ENCODE data around the gene FZD2.

FZD2 gene

GRCh38 chr17:44543213-44543904, 13.9 kb upstream of the FZD2 start:
- Histone ChIP-seq H3K36me3 (ENCODE audit: control insufficient read depth, insufficient read depth, low read length) (no peaks in the 10 kb centered on the region), H3K4me3 (replicated peaks; ENCODE audit: low read depth, low read length) (no peak overlapping the region), H3K27me3 (replicated peaks; ENCODE audit: control insufficient read depth, insufficient read depth, low read length) (no peaks in the 10 kb centered on the region)
- no peak for TF ChIP-seq CTCF (IDR thresholded peaks at IDR 0.05; ENCODE audit: insufficient read depth, low read length, poor library complexity, severe bottlenecking)
- no peak for DNase-seq (ENCODE audit: extremely low read depth, insufficient read length)

GRCh38 chr17:44543905-44544523, 13.3 kb upstream of the FZD2 start:
- no peak for TF ChIP-seq CTCF (IDR thresholded peaks at IDR 0.05; ENCODE audit: insufficient read depth, low read length, poor library complexity, severe bottlenecking)
- H3K4me3 ChIP-seq (replicated peaks; ENCODE audit: low read depth, low read length), result no peak overlapping the region
- DNase-seq (ENCODE audit: extremely low read depth, insufficient read length), result no peak
- no peaks in the 10 kb centered on the region for H3K36me3 ChIP-seq (ENCODE audit: control insufficient read depth, insufficient read depth, low read length)
- no peaks in the 10 kb centered on the region for H3K27me3 ChIP-seq (replicated peaks; ENCODE audit: control insufficient read depth, insufficient read depth, low read length)

GRCh38 chr17:44546671-44547606, 10.3 kb upstream of the FZD2 start:
- H3K27me3 ChIP-seq (replicated peaks; ENCODE audit: control insufficient read depth, insufficient read depth, low read length), result no peaks in the 10 kb centered on the region
- TF ChIP-seq CTCF (IDR thresholded peaks at IDR 0.05; ENCODE audit: insufficient read depth, low read length, poor library complexity, severe bottlenecking), result no peak
- no peak for DNase-seq (ENCODE audit: extremely low read depth, insufficient read length)
- no peaks in the 10 kb centered on the region for H3K36me3 ChIP-seq (ENCODE audit: control insufficient read depth, insufficient read depth, low read length)
- H3K4me3 ChIP-seq (replicated peaks; ENCODE audit: low read depth, low read length), result no peak overlapping the region

GRCh38 chr17:44547625-44548267, 9.5 kb upstream of the FZD2 start:
- Histone ChIP-seq H3K36me3 (ENCODE audit: control insufficient read depth, insufficient read depth, low read length) (no peaks in the 10 kb centered on the region), H3K4me3 (replicated peaks; ENCODE audit: low read depth, low read length) (no peak overlapping the region), H3K27me3 (replicated peaks; ENCODE audit: control insufficient read depth, insufficient read depth, low read length) (no peaks in the 10 kb centered on the region)
- no peak for TF ChIP-seq CTCF (IDR thresholded peaks at IDR 0.05; ENCODE audit: insufficient read depth, low read length, poor library complexity, severe bottlenecking)
- no peak for DNase-seq (ENCODE audit: extremely low read depth, insufficient read length)

- Histone ChIP-seq H3K27me3 (replicated peaks; ENCODE audit: control insufficient read depth, insufficient read depth, low read length) (no peaks in the 10 kb centered on the region), H3K36me3 (ENCODE audit: control insufficient read depth, insufficient read depth, low read length) (no peaks in the 10 kb centered on the region), H3K4me3 (replicated peaks; ENCODE audit: low read depth, low read length) (no peak overlapping the region)
- no peak for TF ChIP-seq CTCF (IDR thresholded peaks at IDR 0.05; ENCODE audit: insufficient read depth, low read length, poor library complexity, severe bottlenecking)
- no peak for DNase-seq (ENCODE audit: extremely low read depth, insufficient read length)
Observed at GRCh38 chr17:44548376-44549230, 8.7 kb upstream of the FZD2 start.

Data from GM06990 (cell line).